Right lobe of liver (tissue), 4 donors: ENCODE results near the gene COL6A1.

Experiments used
- CTCF ChIP-seq, 4 donors: fragments of 200-600 bp in 3 of 4; fragments of 450-650 bp in 1 of 4; IDR thresholded peaks; one replicate each; pipeline versions ENCODE4 v1.5.1 to v1.8.0; 2016 to 2022; ENCODE audit warnings: antibody characterized with exemption in 4 of 4, mild to moderate bottlenecking in 2 of 4
- POLR2A ChIP-seq: fragments of 450-650 bp; IDR thresholded peaks from one replicate; pipeline ENCODE4 v1.6.1; 2017; ENCODE audit warnings: antibody characterized with exemption, mild to moderate bottlenecking
- donor health status: DM: no; HTN: no; CAD: no.
- donor health status: DM: no; HTN: no; CAD: no.
- donor health status: DM: no; HTN: yes; CAD: no.

- TF ChIP-seq CTCF (IDR thresholded peaks at IDR 0.05) (no peak), POLR2A (no peak)
Measured at GRCh38 chr21:45991606-45992300, 10.2 kb downstream of the COL6A1 start.
